ENCODE data around the gene SEPSECS. TPM values are rescaled to one million over a fixed set of nuclear protein-coding genes. Genes with fewer than 3 reads are reported as not detected.

SEPSECS gene
- total and polyA plus RNA-seq, 2 donors from 2014 or later = 7.3 to 13.8 TPM

DNA sequence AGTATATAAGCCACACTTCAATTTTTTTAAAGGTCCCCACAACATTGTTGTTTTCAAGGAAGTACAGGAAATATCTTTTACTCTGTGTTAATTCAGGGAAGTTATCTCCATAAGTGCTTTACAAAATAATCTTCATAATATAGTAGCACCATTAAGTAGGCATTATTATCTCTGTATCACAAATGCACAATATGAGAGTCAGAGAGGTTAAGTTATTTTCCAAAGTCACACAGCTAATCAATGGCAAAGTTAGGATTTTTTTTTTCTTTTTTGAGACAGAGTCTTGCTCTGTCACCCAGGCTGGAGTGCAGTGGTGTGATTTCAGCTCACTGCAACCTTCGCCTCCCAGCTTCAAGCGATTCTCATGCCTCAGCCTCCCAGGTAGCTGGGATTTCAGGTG lies 38.5 kb upstream of the SEPSECS start:
- intact Hi-C loops (cut with DNase I) = no loop called here
- H3K4me1 ChIP-seq (ENCODE audit: control insufficient read depth in 2 of 3, insufficient read depth in 2 of 3, low read depth in 1 of 3, low read length in 3 of 3) = no peaks in the 10 kb centered on the region
- FAIRE-seq (no peak), DNase-seq (no peak)
- no peaks in the 10 kb centered on the region for H3K9me3 ChIP-seq (ENCODE audit: control insufficient read depth in 2 of 3, insufficient read depth in 1 of 3, low read length in 3 of 3)
- no peaks in the 10 kb centered on the region for H3K27me3 ChIP-seq (ENCODE audit: control insufficient read depth, insufficient read depth, low read length)
- peaks cover 0 to 3% (median 0%) of the 10 kb centered on the region in 3 donors for H3K36me3 ChIP-seq (ENCODE audit: control insufficient read depth in 2 of 3, insufficient read depth in 3 of 3, low read length in 3 of 3)
- no peak overlapping the region for H3K27ac ChIP-seq (ENCODE audit: low read depth in 2 of 2, low read length in 2 of 2)
- H3K4me3 ChIP-seq (ENCODE audit: low read length in 3 of 3) = no peak overlapping the region
- no peak overlapping the region for H3K9ac ChIP-seq (ENCODE audit: low read length in 3 of 3)
- TF ChIP-seq, protein P1, sequence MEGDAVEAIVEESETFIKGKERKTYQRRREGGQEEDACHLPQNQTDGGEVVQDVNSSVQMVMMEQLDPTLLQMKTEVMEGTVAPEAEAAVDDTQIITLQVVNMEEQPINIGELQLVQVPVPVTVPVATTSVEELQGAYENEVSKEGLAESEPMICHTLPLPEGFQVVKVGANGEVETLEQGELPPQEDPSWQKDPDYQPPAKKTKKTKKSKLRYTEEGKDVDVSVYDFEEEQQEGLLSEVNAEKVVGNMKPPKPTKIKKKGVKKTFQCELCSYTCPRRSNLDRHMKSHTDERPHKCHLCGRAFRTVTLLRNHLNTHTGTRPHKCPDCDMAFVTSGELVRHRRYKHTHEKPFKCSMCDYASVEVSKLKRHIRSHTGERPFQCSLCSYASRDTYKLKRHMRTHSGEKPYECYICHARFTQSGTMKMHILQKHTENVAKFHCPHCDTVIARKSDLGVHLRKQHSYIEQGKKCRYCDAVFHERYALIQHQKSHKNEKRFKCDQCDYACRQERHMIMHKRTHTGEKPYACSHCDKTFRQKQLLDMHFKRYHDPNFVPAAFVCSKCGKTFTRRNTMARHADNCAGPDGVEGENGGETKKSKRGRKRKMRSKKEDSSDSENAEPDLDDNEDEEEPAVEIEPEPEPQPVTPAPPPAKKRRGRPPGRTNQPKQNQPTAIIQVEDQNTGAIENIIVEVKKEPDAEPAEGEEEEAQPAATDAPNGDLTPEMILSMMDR (IDR thresholded peaks at IDR 0.05; ENCODE audit: borderline replicate concordance, extremely low read depth, insufficient read depth) = no peak

DNA sequence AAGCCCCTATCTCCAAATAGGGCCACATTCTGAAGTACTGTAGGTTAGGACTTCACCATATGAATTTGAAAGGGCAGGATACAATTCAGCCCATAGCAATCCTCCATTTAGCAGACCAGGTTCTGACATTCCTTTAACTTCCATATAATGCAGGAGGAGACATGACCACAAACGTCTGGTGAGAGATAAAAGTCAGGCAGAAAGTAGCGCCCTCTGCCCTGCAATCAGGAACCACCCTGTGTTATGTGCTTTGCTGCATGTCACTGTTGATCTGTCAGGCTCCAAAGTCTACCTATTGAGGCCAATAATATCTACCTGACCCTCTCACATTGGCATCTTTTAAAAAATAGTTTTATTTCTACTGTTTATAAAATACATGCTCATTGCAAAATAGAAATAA lies 30.2 kb upstream of the SEPSECS start:
- H3K27me3 ChIP-seq (ENCODE audit: control insufficient read depth, insufficient read depth, low read length) = no peaks in the 10 kb centered on the region
- DNase-seq (no peak), FAIRE-seq (no peak)
- H3K27ac ChIP-seq (ENCODE audit: low read depth in 2 of 2, low read length in 2 of 2) = no peak overlapping the region
- H3K4me1 ChIP-seq (ENCODE audit: control insufficient read depth in 2 of 3, insufficient read depth in 2 of 3, low read depth in 1 of 3, low read length in 3 of 3) = no peaks in the 10 kb centered on the region
- TF ChIP-seq, protein P1 (IDR thresholded peaks at IDR 0.05; ENCODE audit: borderline replicate concordance, extremely low read depth, insufficient read depth) = no peak
- H3K36me3 ChIP-seq (ENCODE audit: control insufficient read depth in 2 of 3, insufficient read depth in 3 of 3, low read length in 3 of 3) = no peaks in the 10 kb centered on the region
- no peaks in the 10 kb centered on the region for H3K9me3 ChIP-seq (ENCODE audit: control insufficient read depth in 2 of 3, insufficient read depth in 1 of 3, low read length in 3 of 3)
- H3K4me3 ChIP-seq (ENCODE audit: low read length in 3 of 3) = no peak overlapping the region
- intact Hi-C loops (cut with DNase I) = no loop called here
- H3K9ac ChIP-seq (ENCODE audit: low read length in 3 of 3) = no peak overlapping the region

DNA sequence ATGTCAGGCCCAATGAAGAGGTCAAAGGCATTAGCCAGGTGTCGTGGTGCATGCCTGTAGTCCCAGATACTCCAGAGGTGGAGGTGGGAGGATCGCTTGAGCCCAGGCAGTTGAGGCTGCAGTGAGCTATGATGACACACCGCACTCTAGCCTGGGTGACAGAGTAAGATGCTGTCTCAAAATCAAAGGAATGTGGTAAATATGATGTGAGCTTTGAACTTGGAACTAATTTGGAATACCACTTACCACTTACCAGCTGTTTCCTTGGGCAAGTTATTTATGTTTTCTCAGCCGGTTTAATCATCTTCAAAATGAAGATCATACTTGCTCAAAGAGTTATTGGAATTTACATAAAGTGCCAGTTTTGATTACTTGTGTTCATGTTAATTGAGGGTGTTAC lies 23.8 kb upstream of the SEPSECS start:
- H3K9me3 ChIP-seq (ENCODE audit: control insufficient read depth in 2 of 3, insufficient read depth in 1 of 3, low read length in 3 of 3) = no peaks in the 10 kb centered on the region
- H3K27me3 ChIP-seq (ENCODE audit: control insufficient read depth, insufficient read depth, low read length) = no peaks in the 10 kb centered on the region
- H3K9ac ChIP-seq (ENCODE audit: low read length in 3 of 3) = no peak overlapping the region
- FAIRE-seq (no peak), DNase-seq (no peak)
- no peak overlapping the region for H3K4me3 ChIP-seq (ENCODE audit: low read length in 3 of 3)
- TF ChIP-seq, protein P1 (IDR thresholded peaks at IDR 0.05; ENCODE audit: borderline replicate concordance, extremely low read depth, insufficient read depth) = no peak
- no peak overlapping the region for H3K27ac ChIP-seq (ENCODE audit: low read depth in 2 of 2, low read length in 2 of 2)
- no peaks in the 10 kb centered on the region for H3K36me3 ChIP-seq (ENCODE audit: control insufficient read depth in 2 of 3, insufficient read depth in 3 of 3, low read length in 3 of 3)
- H3K4me1 ChIP-seq (ENCODE audit: control insufficient read depth in 2 of 3, insufficient read depth in 2 of 3, low read depth in 1 of 3, low read length in 3 of 3) = no peaks in the 10 kb centered on the region
- intact Hi-C loops (cut with DNase I) = no loop called here

DNA sequence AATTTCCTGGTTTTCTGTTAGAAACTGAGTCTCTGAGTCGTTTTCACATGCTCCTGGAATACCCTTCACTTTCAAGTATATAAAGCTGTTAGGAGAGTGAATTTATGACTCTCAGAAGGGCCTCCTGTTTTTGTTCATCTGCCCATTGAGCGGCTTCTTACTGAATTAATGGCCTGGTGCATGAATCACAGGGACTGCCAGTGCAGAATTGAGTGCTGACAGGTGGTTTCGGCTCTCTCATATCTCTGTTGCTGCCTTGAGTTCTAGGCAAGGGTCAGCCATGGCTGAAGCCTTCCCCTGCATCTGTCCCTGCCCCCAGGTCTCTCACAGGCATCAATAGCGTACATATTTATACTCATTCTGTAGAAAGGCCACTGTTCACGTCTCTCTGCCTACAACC lies 22.7 kb upstream of the SEPSECS start:
- no peaks in the 10 kb centered on the region for H3K27me3 ChIP-seq (ENCODE audit: control insufficient read depth, insufficient read depth, low read length)
- no peaks in the 10 kb centered on the region for H3K9me3 ChIP-seq (ENCODE audit: control insufficient read depth in 2 of 3, insufficient read depth in 1 of 3, low read length in 3 of 3)
- DNase-seq = peak in 3 of 5 donors; percentile 22 to 57 (median 35)
- no peak for FAIRE-seq
- H3K4me1 ChIP-seq (ENCODE audit: control insufficient read depth in 2 of 3, insufficient read depth in 2 of 3, low read depth in 1 of 3, low read length in 3 of 3) = peaks cover 0 to 3% (median 0%) of the 10 kb centered on the region in 3 donors
- TF ChIP-seq, protein P1 (IDR thresholded peaks at IDR 0.05; ENCODE audit: borderline replicate concordance, extremely low read depth, insufficient read depth) = no peak
- H3K9ac ChIP-seq (ENCODE audit: low read length in 3 of 3) = no peak overlapping the region
- H3K36me3 ChIP-seq (ENCODE audit: control insufficient read depth in 2 of 3, insufficient read depth in 3 of 3, low read length in 3 of 3) = no peaks in the 10 kb centered on the region
- intact Hi-C loops (cut with DNase I) = no loop called here
- no peak overlapping the region for H3K27ac ChIP-seq (ENCODE audit: low read depth in 2 of 2, low read length in 2 of 2)
- no peak overlapping the region for H3K4me3 ChIP-seq (ENCODE audit: low read length in 3 of 3)

Data from kidney (tissue), 14 donors.